HG03439 (cell line): ENCODE measurements around the gene HTR4.
"Not testable (repeated sequence)": the region's sequence is repeated elsewhere in the genome, so short reads cannot be mapped to it uniquely, and the experiment has no call there.

ENCODE experiments used
- ATAC-seq: cut with Tn5 transposase; IDR thresholded peaks from one replicate; pipeline ENCODE4 v1.9.1; 2021; ENCODE audit warnings: mild to moderate bottlenecking, moderate library complexity; ENCODE audit not compliant: unreplicated experiment

Gene HTR4

GRCh38 chr5:148653836-148654781, at the start of gene HTR4:
Gene HTR4 (minus strand): TSS chr5:148654527. CDS start chr5:148637014, 17,513 bp downstream.
- no peak for ATAC-seq

- no peak for ATAC-seq
These were observed 47.8 kb upstream of the HTR4 start for GRCh38 chr5:148702019-148702596.

- ATAC-seq = no peak
These were observed 44.7 kb upstream of the HTR4 start for GRCh38 chr5:148699028-148699427.

GRCh38 chr5:148697809-148698196, 43.5 kb upstream of the HTR4 start:
- ATAC-seq = no peak

GRCh38 chr5:148697180-148697808, 43.0 kb upstream of the HTR4 start:
- no peak for ATAC-seq

GRCh38 chr5:148696187-148697036, 42.1 kb upstream of the HTR4 start:
- no peak for ATAC-seq

GRCh38 chr5:148690945-148691344, 36.6 kb upstream of the HTR4 start:
- ATAC-seq = no peak

- ATAC-seq = no peak
These were observed 34.5 kb upstream of the HTR4 start for GRCh38 chr5:148688787-148689186.

- ATAC-seq = no peak
These were observed 33.5 kb upstream of the HTR4 start for GRCh38 chr5:148687871-148688270.

GRCh38 chr5:148687427-148687826, 33.1 kb upstream of the HTR4 start:
- ATAC-seq = peak; percentile 90

- no peak for ATAC-seq
These were observed 32.3 kb upstream of the HTR4 start for GRCh38 chr5:148686660-148687059.

GRCh38 chr5:148685520-148686134, 31.3 kb upstream of the HTR4 start:
- ATAC-seq = no peak

- no peak for ATAC-seq
These were observed 30.2 kb upstream of the HTR4 start for GRCh38 chr5:148684528-148684927.

GRCh38 chr5:148683651-148684050, 29.3 kb upstream of the HTR4 start:
- no peak for ATAC-seq

GRCh38 chr5:148682058-148683026, 28.0 kb upstream of the HTR4 start:
- no peak for ATAC-seq

GRCh38 chr5:148681157-148682057, 27.1 kb upstream of the HTR4 start:
- no peak for ATAC-seq

- not testable (repeated sequence) for ATAC-seq
These were observed 19.4 kb upstream of the HTR4 start for GRCh38 chr5:148673704-148674103.

GRCh38 chr5:148666353-148666752, 12.0 kb upstream of the HTR4 start:
- ATAC-seq = no peak
